Hair follicular keratinocyte (primary cell): ENCODE results near the gene DNAJC24. TPM values are rescaled to one million over a fixed set of nuclear protein-coding genes. Genes with fewer than 3 reads are reported as not detected.

Experiments
- total RNA-seq: library from RNA; depleted of rRNA; stranded (reverse); fragments of >200 nt; gene quantifications from 2 replicates; pipeline ENCODE4 v1.2.3, GENCODE V29; 2015

The DNAJC24 gene
- 10.1 and 11.5 TPM in 2 replicates for total RNA-seq

GRCh38 chr11:31369348-31370329, at the start of gene DNAJC24, which contains the start of gene DCDC1:
DNAJC24 (plus strand) TSS chr11:31369860; CDS start chr11:31370749, 889 bp downstream.
DCDC1 (minus strand) TSS chr11:31369739; CDS start chr11:31328280, 41,459 bp downstream.

Other genes with a start within 250 kb of the DNAJC24 start
- not detected in 2 replicates for gene DCDC1, start 121 bp upstream of the DNAJC24 start, total RNA-seq
- 13.1 and 24.6 TPM in 2 replicates for gene IMMP1L, start 139.8 kb downstream of the DNAJC24 start, total RNA-seq
- gene ELP4, start 139.9 kb downstream of the DNAJC24 start, total RNA-seq = 23.0 and 26.9 TPM in 2 replicates